Stimulated activated CD4-positive, alpha-beta T cell treated with anti-CD3 and anti-CD28 coated beads, TNF-alpha, amount 100 ng/mL, for 4 hours (primary cell): ENCODE data around the gene ZDHHC6.
"Not testable (repeated sequence)": the region's sequence is repeated elsewhere in the genome, so short reads cannot be mapped to it uniquely, and the experiment has no call there.

ENCODE experiments used
- DNase-seq, 3 experiments: peaks; one replicate each; pipeline ENCODE4 v3.0.0-alpha.2; 2020; ENCODE audit warnings: low read depth in 3 of 3

The ZDHHC6 gene

GRCh38 chr10:112446055-112446854, 459 bp downstream of the ZDHHC6 start:
- no peak for DNase-seq

GRCh38 chr10:112442063-112442462, 4.7 kb downstream of the ZDHHC6 start:
- no peak for DNase-seq

GRCh38 chr10:112441520-112441919, 5.2 kb downstream of the ZDHHC6 start:
- no peak for DNase-seq

GRCh38 chr10:112438356-112438755, 8.4 kb downstream of the ZDHHC6 start:
- no peak for DNase-seq

GRCh38 chr10:112434988-112435619, 11.6 kb downstream of the ZDHHC6 start:
- DNase-seq: no peak

GRCh38 chr10:112433136-112433535, 13.6 kb downstream of the ZDHHC6 start:
- no peak for DNase-seq

GRCh38 chr10:112429654-112430230, 17.0 kb downstream of the ZDHHC6 start:
- no peak for DNase-seq

GRCh38 chr10:112429147-112429546, 17.6 kb downstream of the ZDHHC6 start:
- no peak for DNase-seq

GRCh38 chr10:112426111-112426510, 20.6 kb downstream of the ZDHHC6 start:
- no peak for DNase-seq

GRCh38 chr10:112424651-112425050, 22.1 kb downstream of the ZDHHC6 start:
- no peak for DNase-seq

GRCh38 chr10:112421731-112422130, 25.0 kb downstream of the ZDHHC6 start:
- DNase-seq: no peak

GRCh38 chr10:112412696-112413095, 34.0 kb downstream of the ZDHHC6 start:
- DNase-seq: no peak

GRCh38 chr10:112409755-112410154, 37.0 kb downstream of the ZDHHC6 start:
- no peak for DNase-seq

- DNase-seq: no peak
Observed at GRCh38 chr10:112409299-112409698, 37.4 kb downstream of the ZDHHC6 start.

- DNase-seq: no peak
Observed at GRCh38 chr10:112407696-112408095, 39.0 kb downstream of the ZDHHC6 start.

- DNase-seq: not testable (repeated sequence)
Observed at GRCh38 chr10:112406806-112407205, 39.9 kb downstream of the ZDHHC6 start.

- DNase-seq: no peak
Observed at GRCh38 chr10:112404617-112405016, 42.1 kb downstream of the ZDHHC6 start.

- no peak for DNase-seq
Observed at GRCh38 chr10:112402917-112403316, 43.8 kb downstream of the ZDHHC6 start.

- DNase-seq: no peak
Observed at GRCh38 chr10:112397592-112397991, 49.1 kb downstream of the ZDHHC6 start.

GRCh38 chr10:112395809-112396530, 50.7 kb downstream of the ZDHHC6 start:
- DNase-seq: no peak

- no peak for DNase-seq
Observed at GRCh38 chr10:112394475-112394875, 52.2 kb downstream of the ZDHHC6 start.

- no peak for DNase-seq
Observed at GRCh38 chr10:112393827-112394226, 52.9 kb downstream of the ZDHHC6 start.
